HL-60/S4 (cell line): ENCODE measurements around the gene ARSB.
"Not testable (repeated sequence)": the region's sequence is repeated elsewhere in the genome, so short reads cannot be mapped to it uniquely, and the experiment has no call there.

Experiments used
- in situ Hi-C: fragments of 300-500 bp; cut with MboI; formaldehyde crosslinking; loops from 2 replicates; pipeline ENCODE4 v1.14.3; 2022; ENCODE audit warnings: low sequenced_read_pairs

Gene ARSB

GRCh38 chr5:78787783-78788182 lies 197.3 kb downstream of the ARSB start:
- in situ Hi-C loops = no loop called here

DNA sequence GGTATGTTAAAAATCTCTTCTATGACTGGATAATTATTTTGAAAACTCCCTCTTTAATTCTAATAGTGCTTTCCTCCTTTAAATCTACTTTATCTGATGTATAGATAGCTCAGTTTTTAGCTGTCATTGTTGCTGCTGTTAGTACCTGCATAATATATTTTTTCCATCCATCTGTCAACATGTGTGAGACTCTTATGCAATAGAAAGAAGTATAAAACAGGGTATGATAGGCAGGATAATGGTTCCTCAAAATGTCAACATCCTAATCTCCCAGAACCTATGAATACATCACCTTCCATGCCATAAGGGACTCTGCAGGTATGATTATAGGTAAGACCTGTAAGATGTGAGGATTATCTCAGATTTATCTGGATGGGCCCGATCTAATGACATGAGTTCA lies 199.7 kb downstream of the ARSB start:
- in situ Hi-C loops = no loop called here

DNA sequence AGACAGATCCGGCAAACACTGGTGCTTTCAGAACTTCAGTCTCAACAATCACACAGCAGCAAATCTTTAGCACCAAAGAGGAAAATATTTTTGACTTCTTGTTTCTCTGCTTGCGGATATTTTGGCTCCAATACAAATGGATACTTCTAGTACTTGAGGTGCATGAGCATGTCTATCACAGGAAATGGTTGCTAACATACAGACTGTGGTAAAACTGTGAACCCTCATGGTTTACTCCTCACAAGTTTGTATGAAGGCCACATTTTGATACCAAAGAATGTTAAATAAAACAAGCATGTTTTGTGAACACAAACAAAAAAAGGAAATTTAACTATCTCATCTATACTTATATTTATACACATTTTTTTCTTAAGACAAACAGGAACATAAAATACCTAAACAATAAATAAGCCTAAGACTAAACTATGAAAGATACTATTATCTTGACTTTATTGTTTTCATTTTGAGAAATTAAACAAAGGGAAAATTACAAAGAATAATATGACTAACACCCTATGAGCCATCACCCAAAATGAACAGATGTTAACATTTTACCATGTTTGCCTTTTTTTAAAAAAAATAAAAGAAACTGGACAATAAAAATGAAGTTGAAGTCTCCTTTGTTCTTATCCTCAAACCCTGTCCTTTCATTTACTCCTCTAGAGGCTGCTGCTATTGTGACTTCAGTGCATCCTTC lies 201.5 kb downstream of the ARSB start:
- in situ Hi-C loops = no loop called here

- in situ Hi-C loops = no loop called here
These were observed 202.4 kb downstream of the ARSB start for GRCh38 chr5:78782728-78783127.

DNA sequence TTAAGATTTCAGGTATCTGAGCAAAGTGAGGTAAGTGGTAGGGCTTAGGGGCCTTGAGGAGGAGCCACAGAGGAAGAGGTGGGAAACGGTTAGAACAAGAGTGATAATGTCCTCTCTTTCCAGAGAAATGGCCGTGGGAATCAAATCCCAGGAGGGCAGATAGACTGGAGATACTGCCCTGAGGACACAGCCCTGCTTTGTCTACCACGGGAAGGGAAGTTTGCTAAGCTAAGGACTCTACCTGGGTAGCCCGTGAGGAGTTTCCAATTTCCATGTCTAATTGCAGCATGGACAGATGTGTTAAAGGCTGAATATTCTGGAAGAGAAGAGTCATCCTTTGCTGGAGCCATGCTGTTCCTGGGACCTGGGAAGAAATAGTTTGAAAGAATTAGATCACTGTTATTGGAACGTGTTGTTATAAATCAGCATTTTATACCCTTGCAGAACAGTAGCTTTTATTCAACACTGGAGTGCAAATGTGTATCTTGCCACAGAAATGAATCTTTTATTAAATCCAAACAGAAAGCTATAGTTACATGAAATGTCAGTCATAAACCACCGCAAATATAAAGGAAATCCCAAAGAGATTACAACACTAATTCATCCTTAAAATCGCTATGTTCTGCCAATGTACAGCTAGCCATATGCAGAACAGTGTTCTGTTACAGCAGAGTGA lies 203.4 kb downstream of the ARSB start:
- in situ Hi-C loops = no loop called here

DNA sequence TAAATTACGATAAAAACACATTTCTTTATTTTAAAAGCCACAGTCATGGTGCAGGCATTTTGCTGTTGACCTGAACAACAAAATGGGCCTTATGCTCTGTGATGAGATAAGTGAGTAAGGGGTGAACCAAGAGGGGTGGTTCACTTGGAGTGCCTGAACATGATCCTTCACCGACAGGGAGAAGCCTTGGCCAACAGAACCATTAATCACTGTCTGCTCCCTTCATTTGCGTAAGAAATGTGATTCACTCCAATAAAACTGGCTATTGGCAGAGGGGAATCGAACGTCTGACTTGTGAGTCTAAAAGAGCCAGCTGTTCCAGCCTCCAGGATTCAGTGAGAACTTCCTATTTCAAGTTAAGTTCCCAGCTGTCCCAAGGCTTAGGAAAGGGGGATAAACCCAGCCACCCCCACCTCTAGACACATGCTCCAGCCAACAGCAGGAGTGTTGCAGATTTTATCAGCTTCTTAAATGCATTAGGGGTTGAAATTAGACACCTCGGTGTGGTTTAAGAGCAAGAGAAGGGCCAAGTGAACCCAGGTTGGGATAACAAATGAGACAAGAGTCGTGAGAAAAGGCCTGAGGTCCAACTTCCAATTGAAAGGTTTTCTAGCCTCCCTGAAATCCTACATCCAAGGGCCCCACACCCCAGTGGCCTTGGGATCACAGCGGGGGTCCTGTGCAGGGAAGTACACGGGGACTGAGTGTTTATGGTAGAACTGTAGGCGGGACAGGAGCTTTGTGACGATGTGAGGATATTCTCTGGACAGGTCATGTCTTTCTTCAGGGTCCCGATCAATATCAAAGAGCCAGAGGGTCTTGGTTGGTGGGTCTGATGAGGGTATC lies 205.1 kb downstream of the ARSB start:
- in situ Hi-C loops = no loop called here

GRCh38 chr5:78779262-78779661 lies 205.8 kb downstream of the ARSB start:
- in situ Hi-C loops = no loop called here

- in situ Hi-C loops = no loop called here
These were observed 206.6 kb downstream of the ARSB start for GRCh38 chr5:78778538-78778937.

GRCh38 chr5:78777901-78778300 lies 207.2 kb downstream of the ARSB start:
- in situ Hi-C loops = no loop called here

DNA sequence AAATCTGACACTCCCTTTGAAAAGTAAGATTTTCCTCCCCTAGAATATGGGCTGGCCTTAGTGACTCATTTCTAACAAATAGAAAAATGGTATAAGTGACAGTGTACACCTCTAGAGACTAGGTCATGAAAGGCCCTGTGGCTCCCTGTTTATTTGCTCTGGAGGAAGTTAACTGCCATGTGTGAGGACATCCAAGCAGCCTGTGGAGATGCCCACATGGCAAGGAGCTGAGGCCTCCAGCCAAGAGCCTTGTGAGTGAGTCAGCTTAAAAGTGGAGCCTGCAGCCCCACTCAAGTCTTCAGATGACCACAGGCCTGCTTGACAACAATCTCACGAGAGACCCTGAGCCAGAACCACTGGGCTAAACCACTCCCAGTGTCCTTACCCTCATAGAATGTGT lies 208.5 kb downstream of the ARSB start:
- in situ Hi-C loops = no loop called here

DNA sequence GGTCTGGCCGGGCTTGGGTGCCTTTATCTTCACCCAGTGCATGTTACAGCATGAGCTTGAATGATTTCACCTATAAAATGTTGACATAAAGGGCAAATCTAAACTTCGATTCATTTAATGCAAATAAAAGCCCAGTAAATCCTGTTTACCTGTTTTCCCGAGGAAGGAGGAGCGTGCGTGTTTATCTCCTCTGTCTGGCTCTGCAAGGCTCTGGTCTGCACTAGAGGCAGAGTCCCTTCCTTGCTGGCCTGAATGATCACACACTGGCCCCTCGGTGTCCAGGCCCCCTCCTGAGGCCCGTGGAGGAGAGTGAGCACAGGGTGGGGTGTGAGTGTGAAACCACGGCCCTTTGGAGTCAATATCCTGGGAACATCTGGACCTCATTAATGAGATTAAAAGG lies 211.5 kb downstream of the ARSB start:
- in situ Hi-C loops = no loop called here

DNA sequence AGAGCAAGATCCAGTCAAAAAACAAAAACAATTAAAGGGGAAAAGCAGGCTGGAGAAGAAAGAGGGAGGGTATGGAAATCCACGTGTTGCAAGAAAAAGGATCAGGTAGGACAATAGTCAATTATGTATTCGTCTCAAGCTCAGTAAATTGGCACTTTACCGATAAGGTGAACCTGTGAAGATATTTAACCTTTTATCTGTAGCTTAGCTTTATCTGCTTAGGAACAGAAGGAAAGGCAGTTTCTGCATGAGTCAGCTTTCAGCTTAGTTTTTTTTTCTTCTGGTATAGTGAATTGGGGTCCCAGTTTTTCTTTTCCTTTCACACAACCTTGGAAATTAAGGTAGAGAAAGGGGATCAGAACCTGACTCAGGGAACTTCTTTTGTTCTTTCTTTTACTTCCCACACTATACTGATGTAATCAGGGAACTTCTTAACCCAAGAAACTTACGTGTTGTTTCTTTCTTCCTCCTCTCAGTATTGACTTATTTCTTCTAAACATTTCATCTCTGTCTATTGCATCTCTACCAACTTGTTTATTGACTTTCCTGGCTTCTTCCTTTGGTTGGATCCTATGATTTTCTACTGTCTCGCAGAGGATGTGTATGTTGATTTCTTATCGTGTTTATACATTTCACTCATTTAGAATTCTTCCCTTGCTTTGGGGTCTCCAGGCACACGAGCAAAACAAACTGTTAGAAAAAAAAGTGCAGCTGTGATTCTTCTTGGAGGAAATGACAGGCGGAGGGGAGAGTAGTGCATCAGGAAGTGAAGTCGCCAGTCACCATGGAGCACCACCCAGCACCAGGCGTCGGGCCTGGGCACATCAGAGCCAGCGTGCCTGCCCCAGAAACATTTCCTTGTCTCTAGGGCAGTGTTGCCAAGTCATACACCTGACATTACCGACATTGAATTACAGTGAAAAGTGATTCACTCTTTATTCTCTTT lies 213.6 kb downstream of the ARSB start:
- in situ Hi-C loops = no loop called here

GRCh38 chr5:78768781-78769380 lies 216.2 kb downstream of the ARSB start:
- in situ Hi-C loops = no loop called here

DNA sequence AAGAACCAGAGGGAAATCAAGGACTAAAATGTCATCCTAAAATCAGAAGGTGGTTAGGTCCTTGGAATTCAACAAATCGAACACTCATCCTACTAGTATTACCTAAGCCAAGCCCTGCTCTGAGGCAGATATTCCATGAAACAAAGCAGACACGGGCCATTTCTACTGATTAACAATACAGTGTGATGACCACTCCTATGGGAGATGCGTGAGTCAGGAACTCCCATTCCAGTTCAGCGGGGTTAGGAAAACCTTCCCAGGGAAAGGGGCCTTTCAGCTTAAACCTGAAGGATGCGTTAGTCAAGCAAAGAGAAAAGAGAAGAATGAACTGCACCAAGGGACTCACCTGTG lies 218.7 kb downstream of the ARSB start:
- in situ Hi-C loops = no loop called here

- in situ Hi-C loops = no loop called here
These were observed 219.2 kb downstream of the ARSB start for GRCh38 chr5:78765756-78766411.

DNA sequence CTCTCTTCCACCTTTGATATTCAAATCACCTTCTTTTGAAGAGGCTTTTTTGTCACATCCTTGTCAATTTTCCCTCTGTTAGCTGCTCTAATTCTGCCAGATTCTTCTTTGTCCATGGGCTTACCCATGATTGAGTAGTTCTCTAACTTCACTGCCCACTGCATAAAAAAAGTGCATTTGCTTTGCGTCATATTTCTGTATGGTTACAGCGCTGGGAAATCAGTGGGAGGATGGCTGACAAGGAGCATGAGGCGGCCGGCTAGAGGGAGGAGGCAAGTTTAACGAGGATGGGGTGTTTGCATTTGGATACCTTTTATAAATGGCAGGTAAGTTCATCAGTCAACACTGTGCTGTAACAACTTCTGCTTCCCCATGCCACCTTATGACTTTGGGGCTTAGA lies 220.0 kb downstream of the ARSB start:
- in situ Hi-C loops = no loop called here

GRCh38 chr5:78763659-78764189 lies 221.4 kb downstream of the ARSB start:
- in situ Hi-C loops = no loop called here

DNA sequence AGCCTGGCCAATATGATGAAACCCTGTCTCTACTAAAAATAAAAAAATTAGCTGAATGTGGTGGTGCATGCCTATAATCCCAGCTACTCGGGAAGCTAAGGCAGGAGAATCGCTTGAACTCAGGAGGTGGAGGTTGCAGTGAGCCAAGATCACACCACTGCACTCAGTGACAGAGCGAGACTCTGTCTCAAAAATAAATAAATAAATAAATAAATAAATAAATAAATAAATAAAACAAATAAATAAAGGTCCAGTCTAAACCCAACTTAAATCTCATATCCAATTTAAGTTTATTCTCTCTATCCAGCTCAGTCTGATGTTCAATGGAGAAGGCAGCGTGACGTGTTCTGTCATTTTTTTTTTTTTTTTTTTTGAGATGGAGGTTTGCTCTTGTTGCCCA lies 222.4 kb downstream of the ARSB start:
- in situ Hi-C loops = not testable (repeated sequence)

GRCh38 chr5:78761840-78762239 lies 223.3 kb downstream of the ARSB start:
- in situ Hi-C loops = no loop called here

DNA sequence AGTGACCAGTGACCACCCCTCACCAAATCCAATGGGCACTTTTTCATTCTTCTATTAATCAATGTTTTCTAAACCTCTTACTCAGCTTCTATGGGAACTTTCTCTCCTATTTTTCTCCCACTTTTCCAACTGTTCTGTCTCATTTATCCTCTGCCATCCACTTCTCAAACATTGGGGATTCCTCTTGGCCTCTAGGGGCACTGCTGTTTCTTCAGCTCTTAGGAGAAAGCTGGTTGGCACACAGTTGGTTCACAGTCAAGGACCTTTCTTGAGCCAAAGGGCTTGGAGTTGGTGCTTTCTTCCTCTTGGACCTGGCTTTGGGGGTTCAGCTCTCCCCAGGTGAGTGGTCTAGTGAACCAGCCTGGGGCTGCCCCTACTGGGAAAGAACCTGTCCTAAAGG lies 224.3 kb downstream of the ARSB start:
- in situ Hi-C loops = no loop called here
